B cell (primary cell): ENCODE results near the gene AKT3. TPM values are rescaled to one million over a fixed set of nuclear protein-coding genes. Genes with fewer than 3 reads are reported as not detected.

Source experiments
- ATAC-seq: fragments of 200-7000 bp; cut with Tn5 transposase; one replicate; pipeline ENCODE4 v1.10.0; 2021; ENCODE audit warnings: low read depth, mild to moderate bottlenecking, moderate number of reproducible peaks, moderate library complexity
- CTCF ChIA-PET: fragments of 350-600 bp; sonication (Branson Sonifier 250); formaldehyde crosslinking; loops from one replicate; lab custom pipeline; 2021; ENCODE audit warnings: antibody characterized with exemption, inconsistent platforms; lab: Charles Lee
- POLR2A ChIA-PET: fragments of 350-600 bp; sonication (Branson Sonifier 250); formaldehyde crosslinking; loops from one replicate; lab custom pipeline; 2021; ENCODE audit warnings: antibody characterized with exemption; lab: Charles Lee
- DNase-seq: peaks from one replicate; pipeline ENCODE4 v3.0.0; 2013
- H2AFZ ChIP-seq: 2 replicates; pipeline ENCODE4 v1.6.1; 2012; ENCODE audit warnings: mild to moderate bottlenecking, low read depth, low read length; ENCODE audit not compliant: insufficient read depth, poor library complexity, severe bottlenecking
- H3K27ac ChIP-seq, 2 donors: 1 replicate in 1 of 2; 2 replicates in 1 of 2; pipeline ENCODE4 v1.5.1; 2012 to 2013; ENCODE audit warnings: low read length in 2 of 2, mild to moderate bottlenecking in 2 of 2, moderate library complexity in 1 of 2
- H3K27me3 ChIP-seq, 4 experiments: fragments of 200-600 bp in 1 of 4; sonication (generic) in 1 of 4; replicated peaks in 1 of 4; 1 replicate in 2 of 4; 2 replicates in 2 of 4; pipeline versions ENCODE4 v1.6.1 to v1.7.0; 2013 to 2016; ENCODE audit warnings: low read length in 3 of 4, mild to moderate bottlenecking in 2 of 4, mixed read lengths in 1 of 4, moderate library complexity in 1 of 4; ENCODE audit not compliant: insufficient read depth in 4 of 4, control insufficient read depth in 3 of 4; ENCODE audit errors: control extremely low read depth in 1 of 4
- H3K36me3 ChIP-seq, 2 experiments: replicated peaks in 1 of 2; 1 replicate in 1 of 2; 2 replicates in 1 of 2; pipeline versions ENCODE4 v1.6.1 to v1.7.1; 2013; ENCODE audit warnings: low read length in 1 of 2; ENCODE audit not compliant: insufficient read depth in 2 of 2, control insufficient read depth in 1 of 2; ENCODE audit errors: control extremely low read depth in 1 of 2, extremely low read depth in 1 of 2
- H3K4me1 ChIP-seq, 2 donors: fragments of 200-600 bp in 1 of 2; sonication (generic) in 1 of 2; 1 replicate in 1 of 2; 2 replicates in 1 of 2; pipeline versions ENCODE4 v1.5.1 to v1.6.1; 2013 to 2017; ENCODE audit warnings: low read length in 2 of 2; ENCODE audit not compliant: control insufficient read depth in 2 of 2, insufficient read depth in 2 of 2
- H3K4me2 ChIP-seq: replicated peaks from 2 replicates; pipeline ENCODE3; 2012; ENCODE audit warnings: mild to moderate bottlenecking, low read depth, low read length; ENCODE audit not compliant: poor library complexity, severe bottlenecking
- H3K4me3 ChIP-seq, 5 experiments: fragments of 200-600 bp in 1 of 5; sonication (generic) in 1 of 5; 1 replicate in 3 of 5; 2 replicates in 2 of 5; pipeline versions ENCODE4 v1.5.1 to v1.7.0; 2011 to 2016; ENCODE audit warnings: low read length in 4 of 5, mild to moderate bottlenecking in 4 of 5, low read depth in 2 of 5, control low read depth in 1 of 5, moderate library complexity in 1 of 5; ENCODE audit not compliant: insufficient read depth in 1 of 5; ENCODE audit errors: control extremely low read depth in 1 of 5, extremely low read depth in 1 of 5
- H3K79me2 ChIP-seq: fragments of 200-600 bp; sonication (generic); one replicate; pipeline ENCODE4 v1.6.0; 2016; ENCODE audit warnings: low read length; ENCODE audit not compliant: control insufficient read depth, insufficient read depth
- H3K9ac ChIP-seq: fragments of 200-600 bp; sonication (generic); 2 replicates; pipeline ENCODE4 v1.6.1; 2017; ENCODE audit warnings: mild to moderate bottlenecking, low read length, moderate library complexity
- H3K9me3 ChIP-seq, 3 donors: one replicate each; pipeline versions ENCODE4 v1.6.1 to v1.7.1; 2013; ENCODE audit warnings: low read length in 2 of 3; ENCODE audit not compliant: control insufficient read depth in 2 of 3, insufficient read depth in 1 of 3; ENCODE audit errors: control extremely low read depth in 1 of 3
- H4K20me1 ChIP-seq: 2 replicates; pipeline ENCODE4 v1.6.0; 2012; ENCODE audit warnings: mild to moderate bottlenecking, low read length; ENCODE audit not compliant: insufficient read depth, control insufficient read depth, poor library complexity, severe bottlenecking
- H3K27ac Mint-ChIP-seq: one replicate; pipeline ENCODE4 v1.8.0; 2021; ENCODE audit warnings: mixed read lengths
- H3K27me3 Mint-ChIP-seq: one replicate; pipeline ENCODE4 v1.8.0; 2021; ENCODE audit warnings: mixed read lengths
- H3K4me1 Mint-ChIP-seq: one replicate; pipeline ENCODE4 v1.8.0; 2021; ENCODE audit warnings: mixed read lengths
- H3K4me3 Mint-ChIP-seq: one replicate; pipeline ENCODE4 v1.8.0; 2021; ENCODE audit warnings: mixed read lengths
- H3K9me3 Mint-ChIP-seq: one replicate; pipeline ENCODE4 v1.8.0; 2022; ENCODE audit warnings: mixed read lengths; ENCODE audit not compliant: insufficient read depth
- CTCF ChIP-seq: fragments of 200-600 bp; IDR thresholded peaks from one replicate; pipeline ENCODE4 v1.8.0; 2022; ENCODE audit warnings: antibody characterized with exemption, mild to moderate bottlenecking
- EZH2 ChIP-seq: IDR thresholded peaks from 2 replicates; pipeline ENCODE4 v1.6.1; 2012; ENCODE audit warnings: borderline replicate concordance, low read depth, mild to moderate bottlenecking, moderate library complexity, low read length; ENCODE audit not compliant: insufficient read depth, poor library complexity, severe bottlenecking
- WGBS: methylation state at CpG from one replicate; pipeline ENCODE4 v1.1.5; 2013; ENCODE audit warnings: missing lambda C conversion rate; ENCODE audit not compliant: insufficient coverage; 5-methylcytosine and 5-hydroxymethylcytosine counted together
- intact Hi-C: fragments of 100-400 bp; cut with micrococcal nuclease; formaldehyde crosslinking; loops from one replicate; pipeline ENCODE4 v1.10.0; 2022
- polyA plus RNA-seq: library from polyadenylated mRNA; depleted of rRNA; stranded (reverse); fragments of >200 nt; gene quantifications from 2 replicates; pipeline ENCODE4 v1.2.3, GENCODE V29; 2012
- total RNA-seq, 2 donors: library from RNA; stranded (reverse); fragments of 120-200 nt in 1 of 2; gene quantifications; 1 replicate in 1 of 2; 2 replicates in 1 of 2; pipeline versions ENCODE4 v1.2.3 to v1.2.4, GENCODE V29; 2013 to 2022

Gene AKT3
- total and polyA plus RNA-seq, 2 donors (not counting 1 experiment from before 2014, with no cell fraction given): 4.4 to 148 TPM

- Histone ChIP-seq H3K27me3 (no peaks in the 10 kb centered on the region), H3K4me1 (peaks cover 20 to 32% of the 10 kb centered on the region in 2 donors), H3K4me3 (no peak overlapping the region), H2AFZ (peak overlapping the region; percentile 23), H3K36me3 (no peaks in the 10 kb centered on the region), H4K20me1 (no peaks in the 10 kb centered on the region), H3K9me3 (no peaks in the 10 kb centered on the region), H3K9ac (no peak overlapping the region), H3K4me2 (no peak overlapping the region), H3K27ac (no peak overlapping the region), H3K79me2 (no peaks in the 10 kb centered on the region)
- 100% methylated on average over 1 of the region's 4 CpGs for WGBS
- Mint-ChIP-seq H3K27me3 (no peaks in the 10 kb centered on the region), H3K4me1 (peaks cover 34% of the 10 kb centered on the region), H3K4me3 (no peak overlapping the region), H3K9me3 (no peaks in the 10 kb centered on the region), H3K27ac (no peak overlapping the region)
- TF ChIP-seq EZH2 (no peak), CTCF (no peak)
- DNase-seq (no peak), ATAC-seq (no peak)
- POLR2A ChIA-PET: no interaction called here
- intact Hi-C loops: no loop called here
- CTCF ChIA-PET: no interaction called here
These were observed 402.2 kb downstream of the AKT3 start for GRCh38 chr1:243447844-243448243.

- Histone ChIP-seq H3K27me3 (no peaks in the 10 kb centered on the region), H3K4me3 (no peak overlapping the region), H3K9ac (no peak overlapping the region), H3K79me2 (no peaks in the 10 kb centered on the region), H3K27ac (no peak overlapping the region), H2AFZ (no peak overlapping the region), H3K36me3 (no peaks in the 10 kb centered on the region), H4K20me1 (no peaks in the 10 kb centered on the region), H3K4me2 (no peak overlapping the region), H3K9me3 (no peaks in the 10 kb centered on the region), H3K4me1 (peaks cover 21 to 28% of the 10 kb centered on the region in 2 donors)
- Mint-ChIP-seq H3K27me3 (no peaks in the 10 kb centered on the region), H3K27ac (no peak overlapping the region), H3K9me3 (no peaks in the 10 kb centered on the region), H3K4me3 (no peak overlapping the region), H3K4me1 (peaks cover 37% of the 10 kb centered on the region)
- ATAC-seq (no peak), DNase-seq (no peak)
- CTCF ChIA-PET: no interaction called here
- TF ChIP-seq CTCF (no peak), EZH2 (no peak)
- POLR2A ChIA-PET: no interaction called here
- no CpG with 5 or more reads among the region's 3 CpGs for WGBS
- intact Hi-C loops: no loop called here
These were observed 402.7 kb downstream of the AKT3 start for GRCh38 chr1:243447347-243447746.
